K562 (cell line): ENCODE data around the gene ALG9. TPM values are rescaled to one million over a fixed set of nuclear protein-coding genes. Genes with fewer than 3 reads are reported as not detected.

ENCODE experiments used
- ATAC-seq: fragments of 200-7000 bp; cut with Tn5 transposase; 3 replicates; pipeline ENCODE4 v1.9.1; 2020; ENCODE audit warnings: moderate library complexity
- BruUV-seq: library from RNA; stranded (reverse); fragments of 400-500 nt; replicated peaks from 2 replicates; lab custom pipeline; 2021; lab: Mats Ljungman, UMichigan
- CTCF ChIA-PET: fragments of 300-600 bp; formaldehyde crosslinking; extraction: SDS; loops from one replicate; lab custom pipeline; 2021; ENCODE audit warnings: low intra/inter-chr PET ratio; lab: Yijun Ruan, JAX
- POLR2A ChIA-PET: fragments of 300-600, 350-650 bp; sonication (Branson Sonifier 250); formaldehyde crosslinking; extraction: SDS; loops from one replicate; lab custom pipeline; 2021; ENCODE audit warnings: antibody characterized with exemption, inconsistent platforms; lab: Yijun Ruan, JAX
- DNase-seq, 4 experiments: peaks; one replicate each; pipeline versions ENCODE4 v3.0.0 to v3.0.0-alpha.2; 2011 to 2018; ENCODE audit warnings: low spot score in 3 of 4, mixed read lengths in 3 of 4; ENCODE audit errors: extremely low read depth in 1 of 4
- FAIRE-seq: peaks from 2 replicates; lab custom pipeline; 2011; peaks lifted over from hg19 to GRCh38; lab: Jason Lieb, UNC
- H2AFZ ChIP-seq: 2 replicates; pipeline ENCODE4 v1.6.0; 2011; ENCODE audit warnings: low read depth, low read length, control low read depth, inconsistent platforms
- H3K27ac ChIP-seq: fragments of 200-600 bp; 3 replicates; pipeline ENCODE4 v1.8.0; 2011; ENCODE audit warnings: low read depth, mild to moderate bottlenecking, control low read depth, inconsistent platforms, low read length, moderate library complexity, mixed read lengths; ENCODE audit errors: extremely low read depth
- H3K27me3 ChIP-seq, 2 experiments: fragments of 300-600 bp in 1 of 2; 2 replicates in 1 of 2; 3 replicates in 1 of 2; pipeline versions ENCODE4 v1.6.0 to v1.8.0; 2011; ENCODE audit warnings: inconsistent platforms in 2 of 2, low read length in 2 of 2, mild to moderate bottlenecking in 1 of 2, mixed read lengths in 1 of 2, moderate library complexity in 1 of 2; ENCODE audit not compliant: control insufficient read depth in 2 of 2, insufficient read depth in 2 of 2
- H3K36me3 ChIP-seq: fragments of 300-600 bp; 3 replicates; pipeline ENCODE4 v1.8.0; 2011; ENCODE audit warnings: mild to moderate bottlenecking, low read length, inconsistent platforms; ENCODE audit not compliant: control insufficient read depth, insufficient read depth
- H3K4me1 ChIP-seq, 2 experiments: fragments of 200-600 bp in 1 of 2; replicated peaks in 1 of 2; 2 replicates in 1 of 2; 3 replicates in 1 of 2; pipeline versions ENCODE4 v1.5.1 to v1.8.0; 2011; ENCODE audit warnings: inconsistent platforms in 2 of 2, low read length in 2 of 2, mild to moderate bottlenecking in 1 of 2, mixed read lengths in 1 of 2, moderate library complexity in 1 of 2; ENCODE audit not compliant: control insufficient read depth in 2 of 2, insufficient read depth in 2 of 2
- H3K4me2 ChIP-seq: 2 replicates; pipeline ENCODE4 v1.6.1; 2011; ENCODE audit warnings: low read length, control low read depth, inconsistent platforms, mixed read lengths; ENCODE audit not compliant: insufficient read depth
- H3K4me3 ChIP-seq: fragments of 200-600 bp; sonication (generic), shearing (Covaris generic); 2 replicates; pipeline ENCODE4 v1.5.1; 2016; ENCODE audit warnings: control low read depth, inconsistent platforms
- H3K79me2 ChIP-seq: fragments of 200-600 bp; 3 replicates; pipeline ENCODE4 v1.8.0; 2011; ENCODE audit warnings: low read length, inconsistent platforms; ENCODE audit not compliant: control insufficient read depth, insufficient read depth
- H3K9ac ChIP-seq, 2 experiments: 2 replicates each; pipeline versions ENCODE4 v1.6.0 to v1.6.1; 2011; ENCODE audit warnings: low read depth in 2 of 2, low read length in 2 of 2, control low read depth in 1 of 2, inconsistent platforms in 1 of 2, mild to moderate bottlenecking in 1 of 2, mixed read lengths in 1 of 2; ENCODE audit not compliant: insufficient read depth in 1 of 2
- H3K9me1 ChIP-seq: one replicate; pipeline ENCODE4 v1.6.0; 2011; ENCODE audit warnings: inconsistent platforms, mild to moderate bottlenecking, low read length, moderate library complexity; ENCODE audit not compliant: control insufficient read depth, insufficient read depth
- H3K9me3 ChIP-seq: replicated peaks from 2 replicates; pipeline ENCODE4 v1.5.1; 2011; ENCODE audit warnings: low read depth, low read length, inconsistent platforms; ENCODE audit not compliant: control insufficient read depth, insufficient read depth
- H4K20me1 ChIP-seq: replicated peaks from 2 replicates; pipeline ENCODE4 v1.6.1; 2011; ENCODE audit warnings: low read length, inconsistent platforms, mixed read lengths; ENCODE audit not compliant: control insufficient read depth, insufficient read depth
- CBX8 ChIP-seq: fragments of 200-600 bp; sonication (generic); IDR thresholded peaks from 2 replicates; pipeline ENCODE4 v1.6.1; 2012; ENCODE audit warnings: borderline replicate concordance, mixed run types, low read depth, mild to moderate bottlenecking, moderate library complexity, mixed read lengths, low read length, control low read depth, inconsistent platforms; ENCODE audit not compliant: poor library complexity, severe bottlenecking; ENCODE audit errors: extremely low read depth
- CEBPG ChIP-seq, 3 experiments: fragments of 200-800 bp in 1 of 3; sonication (Bioruptor generic) in 1 of 3; sonication (generic) in 1 of 3; formaldehyde crosslinking in 1 of 3; IDR thresholded peaks in 2 of 3; conservative IDR thresholded peaks in 1 of 3; 2 replicates each; pipeline versions ENCODE4 v1.6.1 to v1.8.0; 2016 to 2022; ENCODE audit warnings: missing compliant biosample characterization in 2 of 3, missing genetic modification characterization in 2 of 3, mild to moderate bottlenecking in 1 of 3, missing genetic modification reagents in 1 of 3
- CXXC5 ChIP-seq: fragments of 250-450 bp; sonication (Bioruptor Pico); IDR thresholded peaks from 2 replicates; pipeline ENCODE4 v1.8.0; 2022; ENCODE audit warnings: inconsistent platforms, mild to moderate bottlenecking, moderate library complexity
- DMBX1 ChIP-seq: fragments of 250-450 bp; sonication (Bioruptor Pico); IDR thresholded peaks from 2 replicates; pipeline ENCODE4 v1.8.0; 2022; ENCODE audit warnings: inconsistent platforms, mild to moderate bottlenecking, moderate library complexity, borderline replicate concordance
- EP300 ChIP-seq: IDR thresholded peaks from 2 replicates; pipeline ENCODE4 v1.6.1; 2012; ENCODE audit warnings: low read length, improper control_type of control experiment
- GABPA ChIP-seq: fragments of 200-800 bp; sonication (Bioruptor generic); conservative IDR thresholded peaks from 2 replicates; pipeline ENCODE4 v1.6.1; 2016; ENCODE audit warnings: low read depth, missing genetic modification characterization, missing compliant biosample characterization
- LCOR ChIP-seq: sonication (generic); formaldehyde crosslinking; IDR thresholded peaks from 2 replicates; pipeline ENCODE4 v1.8.0; 2022; ENCODE audit warnings: mild to moderate bottlenecking, missing genetic modification reagents
- MAFK ChIP-seq: IDR thresholded peaks from 2 replicates; pipeline ENCODE4 v1.6.1; 2011; ENCODE audit warnings: low read length, improper control_type of control experiment
- MEIS2 ChIP-seq: fragments of 450-650 bp; IDR thresholded peaks from 2 replicates; pipeline ENCODE4 v1.6.1; 2014; ENCODE audit warnings: mild to moderate bottlenecking; ENCODE audit not compliant: partially characterized antibody
- NEUROD1 ChIP-seq: fragments of 150-350 bp; IDR thresholded peaks from 2 replicates; pipeline ENCODE4 v1.6.1; 2014; ENCODE audit warnings: borderline replicate concordance, low read length, low read depth; ENCODE audit not compliant: partially characterized antibody
- NR2C1 ChIP-seq, 2 experiments: fragments of 450-650 bp; IDR thresholded peaks; 2 replicates each; pipeline ENCODE4 v1.6.1; 2017; ENCODE audit warnings: mild to moderate bottlenecking in 2 of 2, antibody characterized with exemption in 1 of 2, inconsistent platforms in 1 of 2, missing compliant biosample characterization in 1 of 2, missing genetic modification characterization in 1 of 2
- NR2C2 ChIP-seq, 2 experiments: fragments of 200-800 bp in 1 of 2; sonication (Bioruptor generic) in 1 of 2; sonication (generic) in 1 of 2; formaldehyde crosslinking in 1 of 2; IDR thresholded peaks; 2 replicates each; pipeline versions ENCODE4 v1.6.1 to v1.8.0; 2016 to 2022; ENCODE audit warnings: mild to moderate bottlenecking in 1 of 2, missing compliant biosample characterization in 1 of 2, missing genetic modification characterization in 1 of 2, missing genetic modification reagents in 1 of 2
- ZNF584 ChIP-seq: fragments of 200-800 bp; sonication (Bioruptor generic); IDR thresholded peaks from 2 replicates; pipeline ENCODE4 v1.6.1; 2016; ENCODE audit warnings: low read depth, mild to moderate bottlenecking, missing genetic modification characterization, missing compliant biosample characterization
- WGBS: fragments of 100-300 bp; shearing (Covaris generic); methylation state at CpG from one replicate; pipeline ENCODE4 v1.1.6; 2016; ENCODE audit warnings: low coverage, mixed read lengths; ENCODE audit not compliant: insufficient coverage; ENCODE audit errors: missing lambda C conversion rate; 5-methylcytosine and 5-hydroxymethylcytosine counted together
- in situ Hi-C: fragments of 300-500 bp; cut with MboI; formaldehyde crosslinking; loops from 4 replicates; pipeline ENCODE4 v1.15.0; 2018; ENCODE audit warnings: inconsistent platforms, mixed read lengths
- intact Hi-C: fragments of 100-400 bp; cut with micrococcal nuclease; formaldehyde crosslinking; loops from 2 replicates; pipeline ENCODE4 v1.14.2; 2022
- polyA plus RNA-seq, 8 experiments: library from polyadenylated mRNA; depleted of rRNA in 4 of 8; stranded (reverse) in 5 of 8; unstranded in 3 of 8; fragments of >200 nt; fragmentation: Nextera tagmentation in 2 of 8; fragmentation: Illumina TruSeq in 1 of 8; extraction: Ambion mirVana in 2 of 8; extraction: Trizol in 1 of 8; gene quantifications; 2 replicates each; pipeline versions ENCODE4 v1.2.1 to v1.2.3, GENCODE V29; 2011 to 2014; ENCODE audit warnings: inconsistent platforms in 1 of 8, missing spikeins in 1 of 8
- total RNA-seq, 7 experiments: library from RNA; depleted of rRNA in 6 of 7; stranded (reverse); fragments of >200 nt in 6 of 7; fragmentation: Illumina TruSeq in 2 of 7; extraction: Trizol in 2 of 7; gene quantifications; 2 replicates each; pipeline versions ENCODE4 v1.2.1 to v1.2.3, GENCODE V29; 2011 to 2021; ENCODE audit warnings: low replicate concordance in 1 of 7
- TF ChIP-seq, protein P1 (sequence below), 2 experiments: IDR thresholded peaks in 1 of 2; conservative IDR thresholded peaks in 1 of 2; 2 replicates each; pipeline ENCODE4 v1.6.1; 2016; ENCODE audit warnings: low read depth in 2 of 2, mild to moderate bottlenecking in 1 of 2, missing compliant biosample characterization in 1 of 2, missing genetic modification characterization in 1 of 2, moderate library complexity in 1 of 2
- TF ChIP-seq, protein P2 (sequence below): fragments of 450-650 bp; formaldehyde crosslinking; IDR thresholded peaks from 2 replicates; pipeline ENCODE4 v1.4.0; 2022; ENCODE audit warnings: mild to moderate bottlenecking, moderate library complexity

Gene ALG9
- total and polyA plus RNA-seq, 9 of the 15 experiments (the other 6 are each of a cell fraction or from before 2014, with no cell fraction given), result 11.5 to 40.5 (median 24.9) TPM

DNA sequence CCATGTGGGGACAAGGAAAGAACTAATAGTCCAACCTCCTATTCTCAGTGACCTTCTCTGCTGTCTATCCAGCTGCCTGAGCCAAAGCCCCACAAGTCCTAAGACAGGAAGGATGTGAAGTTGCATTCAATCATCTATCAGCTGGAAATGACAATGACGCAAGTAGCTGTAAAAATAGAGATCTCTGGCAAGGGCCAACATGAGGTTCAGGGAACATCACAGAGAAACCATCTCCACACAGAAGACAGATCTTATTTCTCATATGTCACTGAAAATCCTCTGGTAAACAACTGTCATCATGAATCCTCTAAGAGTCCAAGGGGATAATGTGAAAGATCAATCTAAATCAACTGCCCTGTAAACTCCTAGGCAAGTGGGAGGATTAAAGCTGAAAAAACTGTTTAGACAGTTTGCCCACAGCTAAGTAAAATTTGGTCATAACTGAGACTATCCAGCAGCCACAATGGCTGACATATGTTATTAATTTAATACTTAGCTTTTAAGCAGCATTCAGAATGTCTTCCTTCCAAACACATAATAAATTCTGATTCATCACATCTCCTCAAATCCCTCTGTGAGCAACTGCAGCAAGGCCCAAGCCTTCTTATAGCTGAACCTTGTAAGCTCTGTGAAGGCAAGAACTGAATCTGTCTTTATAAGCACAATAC, 52.1 kb downstream of the ALG9 start:
- FAIRE-seq (no peak), ATAC-seq (peak; percentile 51; the same call in 2 of the 3 replicates), DNase-seq (no peak)
- in situ Hi-C loops (no loop called here), intact Hi-C loops (no loop called here)
- Histone ChIP-seq H3K4me2 (no peak overlapping the region), H3K27me3 (no peaks in the 10 kb centered on the region), H3K4me3 (no peak overlapping the region), H3K4me1 (no peaks in the 10 kb centered on the region), H3K36me3 (no peaks in the 10 kb centered on the region), H3K9me3 (no peaks in the 10 kb centered on the region), H3K79me2 (no peaks in the 10 kb centered on the region), H3K9me1 (no peaks in the 10 kb centered on the region), H4K20me1 (no peaks in the 10 kb centered on the region), H2AFZ (no peak overlapping the region), H3K27ac (no peak overlapping the region), H3K9ac (no peak overlapping the region)
- 27% methylated on average over 1 of the region's 1 CpG for WGBS
- CTCF ChIA-PET, result no interaction called here
- no TSS peak for BruUV-seq
- POLR2A ChIA-PET, result interaction anchor here (1.0 to 1.3 kb wide), 2 partner anchors 10 to 14 kb away, joined by 3 to 6 read pairs; no protein-coding TSS in a partner anchor
- TF ChIP-seq ZNF584 (CRISPR knock-in tag), result peak; percentile 73
- no peak for TF ChIP-seq LCOR (CRISPR knock-in tag)
- no peak for TF ChIP-seq CBX8
- no peak for TF ChIP-seq EP300
- TF ChIP-seq MEIS2, result peak; percentile 73
- TF ChIP-seq GABPA, result peak; percentile 51
- TF ChIP-seq, protein P1, sequence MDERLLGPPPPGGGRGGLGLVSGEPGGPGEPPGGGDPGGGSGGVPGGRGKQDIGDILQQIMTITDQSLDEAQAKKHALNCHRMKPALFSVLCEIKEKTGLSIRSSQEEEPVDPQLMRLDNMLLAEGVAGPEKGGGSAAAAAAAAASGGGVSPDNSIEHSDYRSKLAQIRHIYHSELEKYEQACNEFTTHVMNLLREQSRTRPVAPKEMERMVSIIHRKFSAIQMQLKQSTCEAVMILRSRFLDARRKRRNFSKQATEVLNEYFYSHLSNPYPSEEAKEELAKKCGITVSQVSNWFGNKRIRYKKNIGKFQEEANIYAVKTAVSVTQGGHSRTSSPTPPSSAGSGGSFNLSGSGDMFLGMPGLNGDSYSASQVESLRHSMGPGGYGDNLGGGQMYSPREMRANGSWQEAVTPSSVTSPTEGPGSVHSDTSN (CRISPR knock-in tag; IDR thresholded peaks at IDR 0.05; ENCODE audit: low read depth), result no peak
- TF ChIP-seq, protein P1 (tag; conservative IDR thresholded peaks at IDR 0.05; ENCODE audit: low read depth), result peak; percentile 87
- no peak for TF ChIP-seq NEUROD1
- TF ChIP-seq DMBX1, result peak; percentile 31; the same call in 1 of the 2 replicates
- TF ChIP-seq CEBPG (CRISPR knock-in tag; IDR thresholded peaks at IDR 0.05), result peak; percentile 27; the same call in 1 of the 2 replicates
- TF ChIP-seq CEBPG (tag; conservative IDR thresholded peaks at IDR 0.05 in 1 of 2, IDR thresholded peaks at IDR 0.05 in 1 of 2), result peak in 1 of 2 experiments; percentile 77; a peak in 2 of 4 replicates
- no peak for TF ChIP-seq NR2C1 (IDR thresholded peaks at IDR 0.05)
- TF ChIP-seq NR2C1 (tag; IDR thresholded peaks at IDR 0.05), result 0 out of 2 replicates have a peak, but pooled peaks have one; percentile 14
- TF ChIP-seq NR2C2 (CRISPR knock-in tag; IDR thresholded peaks at IDR 0.05), result no peak
- peak; percentile 52; the same call in 1 of the 2 replicates for TF ChIP-seq NR2C2 (tag; IDR thresholded peaks at IDR 0.05)
- TF ChIP-seq, protein P2, sequence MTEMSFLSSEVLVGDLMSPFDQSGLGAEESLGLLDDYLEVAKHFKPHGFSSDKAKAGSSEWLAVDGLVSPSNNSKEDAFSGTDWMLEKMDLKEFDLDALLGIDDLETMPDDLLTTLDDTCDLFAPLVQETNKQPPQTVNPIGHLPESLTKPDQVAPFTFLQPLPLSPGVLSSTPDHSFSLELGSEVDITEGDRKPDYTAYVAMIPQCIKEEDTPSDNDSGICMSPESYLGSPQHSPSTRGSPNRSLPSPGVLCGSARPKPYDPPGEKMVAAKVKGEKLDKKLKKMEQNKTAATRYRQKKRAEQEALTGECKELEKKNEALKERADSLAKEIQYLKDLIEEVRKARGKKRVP (CRISPR knock-in tag), result peak; percentile 55; the same call in 1 of the 2 replicates
- no peak for TF ChIP-seq MAFK
- TF ChIP-seq CXXC5 (CRISPR knock-in tag), result peak; percentile 31; the same call in 1 of the 2 replicates
